Suprapubic skin (tissue), 4 donors: Measurements from ENCODE around the gene EIF2D. TPM values are rescaled to one million over a fixed set of nuclear protein-coding genes. Genes with fewer than 3 reads are reported as not detected.
A peak's percentile ranks its signal among the peaks of the same experiment; 100 is the strongest.
"Not testable (repeated sequence)": the region's sequence is repeated elsewhere in the genome, so short reads cannot be mapped to it uniquely, and the experiment has no call there.

Source experiments
- DNase-seq, 2 donors: peaks; one replicate each; pipeline ENCODE4 v3.0.0-alpha.2; 2019; ENCODE audit warnings: low spot score in 2 of 2
- H3K27ac ChIP-seq: fragments of 200-600 bp; sonication (generic); one replicate; pipeline ENCODE4 v1.5.1; 2019
- H3K27me3 ChIP-seq: fragments of 200-600 bp; sonication (generic); one replicate; pipeline ENCODE4 v1.5.1; 2019
- H3K36me3 ChIP-seq: fragments of 200-600 bp; sonication (generic); one replicate; pipeline ENCODE4 v1.5.1; 2019
- H3K4me1 ChIP-seq: fragments of 200-600 bp; sonication (generic); one replicate; pipeline ENCODE4 v1.5.1; 2019
- H3K4me3 ChIP-seq: fragments of 200-600 bp; sonication (generic); one replicate; pipeline ENCODE4 v1.5.1; 2019; ENCODE audit warnings: mild to moderate bottlenecking
- H3K9me3 ChIP-seq: fragments of 200-600 bp; sonication (generic); one replicate; pipeline ENCODE4 v1.5.1; 2019
- CTCF ChIP-seq, 2 donors: fragments of 200-600 bp in 1 of 2; fragments of 450-650 bp in 1 of 2; sonication (generic) in 1 of 2; IDR thresholded peaks; one replicate each; pipeline ENCODE4 v1.5.1; 2016 to 2019; ENCODE audit warnings: antibody characterized with exemption in 2 of 2, mild to moderate bottlenecking in 1 of 2, moderate library complexity in 1 of 2
- EP300 ChIP-seq: sonication (generic); formaldehyde crosslinking; IDR thresholded peaks from one replicate; pipeline ENCODE4 v1.6.1; 2017; ENCODE audit warnings: antibody characterized with exemption
- POLR2A ChIP-seq, 2 donors: fragments of 450-650 bp; IDR thresholded peaks; one replicate each; pipeline ENCODE4 v1.6.1; 2017; ENCODE audit warnings: antibody characterized with exemption in 2 of 2, mild to moderate bottlenecking in 2 of 2, moderate library complexity in 2 of 2
- POLR2AphosphoS5 ChIP-seq, 3 donors: sonication (generic); formaldehyde crosslinking; IDR thresholded peaks; one replicate each; pipeline ENCODE4 v1.6.1; 2017; ENCODE audit warnings: antibody characterized with exemption in 3 of 3
- WGBS: methylation state at CpG from one replicate; pipeline ENCODE4 v1.1.5; 2018; 5-methylcytosine and 5-hydroxymethylcytosine counted together
- total RNA-seq, 4 donors: library from RNA; depleted of rRNA; stranded (reverse); fragments of >200 nt; gene quantifications; one replicate each; pipeline ENCODE4 v1.1.0, GENCODE V29; 2016

EIF2D gene
- total RNA-seq, 4 donors from 2014 or later = 55.0 to 69.1 (median 61.1) TPM

GRCh38 chr1:206584683-206585082 is 27.6 kb downstream of the EIF2D start:
- no peak overlapping the region for H3K27ac ChIP-seq
- peaks cover 77% of the 10 kb centered on the region for H3K4me1 ChIP-seq
- H3K4me3 ChIP-seq = no peak overlapping the region
- peaks cover 41% of the 10 kb centered on the region for H3K36me3 ChIP-seq
- peak in 1 of 2 donors; percentile 51 for DNase-seq
- whole genome bisulfite sequencing = 55% methylated on average over 4 of the region's 4 CpGs
- TF ChIP-seq EP300 (no peak), POLR2AphosphoS5 (IDR thresholded peaks at IDR 0.05) (no peak), CTCF (IDR thresholded peaks at IDR 0.05) (no peak), POLR2A (IDR thresholded peaks at IDR 0.05) (no peak)
- H3K9me3 ChIP-seq = no peaks in the 10 kb centered on the region
- H3K27me3 ChIP-seq = no peaks in the 10 kb centered on the region

- H3K36me3 ChIP-seq = peaks cover 37% of the 10 kb centered on the region
- WGBS = 72% methylated on average over 10 of the region's 16 CpGs
- DNase-seq = peak in 1 of 2 donors; percentile 82
- no peaks in the 10 kb centered on the region for H3K27me3 ChIP-seq
- peaks cover 76% of the 10 kb centered on the region for H3K4me1 ChIP-seq
- no peaks in the 10 kb centered on the region for H3K9me3 ChIP-seq
- peak overlapping the region; percentile 26 for H3K27ac ChIP-seq
- no peak overlapping the region for H3K4me3 ChIP-seq
- TF ChIP-seq CTCF (IDR thresholded peaks at IDR 0.05) = peak; percentile 87 to 95
- no peak for TF ChIP-seq EP300
Observed at GRCh38 chr1:206583707-206584648, 28.3 kb downstream of the EIF2D start.

GRCh38 chr1:206582971-206583706 is 29.1 kb downstream of the EIF2D start:
- TF ChIP-seq POLR2A (IDR thresholded peaks at IDR 0.05) (no peak), EP300 (no peak), POLR2AphosphoS5 (IDR thresholded peaks at IDR 0.05) (no peak), CTCF (IDR thresholded peaks at IDR 0.05) (no peak)
- Histone ChIP-seq H3K4me1 (peaks cover 69% of the 10 kb centered on the region), H3K27ac (peak overlapping the region; percentile 26), H3K36me3 (peaks cover 33% of the 10 kb centered on the region), H3K4me3 (no peak overlapping the region), H3K27me3 (no peaks in the 10 kb centered on the region), H3K9me3 (no peaks in the 10 kb centered on the region)
- peak in 1 of 2 donors; percentile 58 for DNase-seq
- WGBS = 59% methylated on average over 17 of the region's 18 CpGs

GRCh38 chr1:206582537-206582936 is 29.7 kb downstream of the EIF2D start:
- DNase-seq = peak in 1 of 2 donors; percentile 33
- 75% methylated on average over 5 of the region's 5 CpGs for WGBS
- H3K27ac ChIP-seq = no peak overlapping the region
- H3K4me3 ChIP-seq = no peak overlapping the region
- no peaks in the 10 kb centered on the region for H3K9me3 ChIP-seq
- peaks cover 63% of the 10 kb centered on the region for H3K4me1 ChIP-seq
- no peaks in the 10 kb centered on the region for H3K27me3 ChIP-seq
- TF ChIP-seq EP300 (no peak), CTCF (IDR thresholded peaks at IDR 0.05) (no peak), POLR2A (IDR thresholded peaks at IDR 0.05) (no peak)
- H3K36me3 ChIP-seq = peaks cover 26% of the 10 kb centered on the region

GRCh38 chr1:206581571-206581981 is 30.7 kb downstream of the EIF2D start:
- no peak overlapping the region for H3K27ac ChIP-seq
- peak in 1 of 2 donors; percentile 58 for DNase-seq
- H3K4me3 ChIP-seq = no peak overlapping the region
- peaks cover 17% of the 10 kb centered on the region for H3K36me3 ChIP-seq
- no peak for TF ChIP-seq POLR2AphosphoS5 (IDR thresholded peaks at IDR 0.05)
- TF ChIP-seq EP300 = no peak
- no peak for TF ChIP-seq CTCF (IDR thresholded peaks at IDR 0.05)
- no peak for TF ChIP-seq POLR2A (IDR thresholded peaks at IDR 0.05)
- H3K27me3 ChIP-seq = no peaks in the 10 kb centered on the region
- peaks cover 53% of the 10 kb centered on the region for H3K4me1 ChIP-seq
- 33% methylated on average over 10 of the region's 10 CpGs for WGBS
- H3K9me3 ChIP-seq = no peaks in the 10 kb centered on the region

- DNase-seq = peak in 1 of 2 donors; percentile 33
- Histone ChIP-seq H3K36me3 (peaks cover 12% of the 10 kb centered on the region), H3K27ac (peak overlapping the region; percentile 57), H3K4me1 (peaks cover 51% of the 10 kb centered on the region)
- WGBS = 82% methylated on average over 7 of the region's 7 CpGs
- H3K27me3 ChIP-seq, H3K4me3 ChIP-seq, H3K9me3 ChIP-seq: not testable (repeated sequence)
Observed at GRCh38 chr1:206581114-206581497, 31.2 kb downstream of the EIF2D start.
